Lung (tissue), 12 donors: ENCODE results near the gene GALR1. TPM values are rescaled to one million over a fixed set of nuclear protein-coding genes. Genes with fewer than 3 reads are reported as not detected.

ENCODE experiments used
- ATAC-seq: fragments of 200-7000 bp; cut with Tn5 transposase; one replicate; pipeline ENCODE4 v1.9.1; 2020; ENCODE audit warnings: moderate number of reproducible peaks; ENCODE audit not compliant: insufficient read depth, low FRiP score
- DNase-seq, 3 donors: peaks; one replicate each; pipeline ENCODE4 v3.0.0-alpha.2; 2013 to 2017
- H3K27ac ChIP-seq, 2 donors: one replicate each; pipeline ENCODE4 v1.5.1; 2013; ENCODE audit warnings: mild to moderate bottlenecking in 2 of 2, moderate library complexity in 2 of 2, control low read depth in 1 of 2, inconsistent platforms in 1 of 2, low read depth in 1 of 2, low read length in 1 of 2
- H3K27me3 ChIP-seq, 3 donors: one replicate each; pipeline ENCODE4 v1.5.1; 2013; ENCODE audit warnings: low read length in 2 of 3; ENCODE audit not compliant: control insufficient read depth in 3 of 3, insufficient read depth in 3 of 3
- H3K36me3 ChIP-seq, 4 donors: one replicate each; pipeline ENCODE4 v1.5.1; 2013; ENCODE audit warnings: low read length in 4 of 4, mild to moderate bottlenecking in 1 of 4, moderate library complexity in 1 of 4; ENCODE audit not compliant: control insufficient read depth in 4 of 4, insufficient read depth in 4 of 4
- H3K4me1 ChIP-seq, 5 donors: one replicate each; pipeline ENCODE4 v1.5.1; 2013; ENCODE audit warnings: low read length in 5 of 5, mild to moderate bottlenecking in 2 of 5, moderate library complexity in 1 of 5; ENCODE audit not compliant: control insufficient read depth in 5 of 5, insufficient read depth in 5 of 5
- H3K4me3 ChIP-seq: one replicate; pipeline ENCODE4 v1.5.1; 2013; ENCODE audit warnings: mild to moderate bottlenecking, control low read depth, moderate library complexity
- H3K9ac ChIP-seq, 2 donors: one replicate each; pipeline ENCODE4 v1.5.1; 2013; ENCODE audit warnings: low read length in 2 of 2, control low read depth in 1 of 2; ENCODE audit not compliant: insufficient read depth in 1 of 2
- H3K9me3 ChIP-seq, 4 donors: one replicate each; pipeline ENCODE4 v1.5.1; 2013; ENCODE audit warnings: low read length in 3 of 4, mild to moderate bottlenecking in 1 of 4, moderate library complexity in 1 of 4; ENCODE audit not compliant: control insufficient read depth in 4 of 4, insufficient read depth in 3 of 4
- WGBS, 2 donors: extraction: QIAGEN DNeasy Blood & Tissue Kit; methylation state at CpG; one replicate each; pipeline ENCODE4 v1.1.7; 2013; 5-methylcytosine and 5-hydroxymethylcytosine counted together
- polyA plus RNA-seq, 2 donors: library from polyadenylated mRNA; stranded (reverse); fragments of 200-250 nt; gene quantifications; one replicate each; pipeline ENCODE4 v1.2.1, GENCODE V29; 2013
- total RNA-seq, 2 donors: library from RNA; depleted of rRNA in 1 of 2; stranded (reverse); fragments of >200 nt in 1 of 2; gene quantifications; one replicate each; pipeline ENCODE4 v1.2.1, GENCODE V29; 2014 to 2021
- TF ChIP-seq, protein P1 (sequence below): IDR thresholded peaks from 2 replicates; pipeline ENCODE4 v1.5.1; 2012; ENCODE audit warnings: mild to moderate bottlenecking; ENCODE audit errors: control extremely low read depth, extremely low read depth
- donor health status: control.
- donor health status: control.
- donor health status: Bipolar disorder and iron deficiency.
- donor health status: healthy.
- donor health status: DM: yes; HTN: yes; CAD: no.

GALR1 gene
- total and polyA plus RNA-seq, 4 donors = under 0.01 to 0.03 TPM; not detected in 2

DNA sequence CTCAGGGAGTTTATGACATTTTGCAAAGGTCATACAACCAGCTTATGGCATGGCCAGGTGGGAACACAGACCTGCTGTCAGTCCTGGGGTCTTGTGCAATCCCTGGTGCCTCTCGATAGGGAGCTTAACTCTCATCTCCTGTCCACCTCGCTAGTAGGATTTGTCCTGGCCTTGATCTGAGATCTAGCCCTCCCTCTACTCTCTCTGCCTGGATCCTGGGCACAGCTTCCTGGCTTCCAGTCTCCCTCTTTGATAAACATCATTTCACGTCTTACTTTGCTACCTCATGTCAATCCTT lies 13.8 kb downstream of the GALR1 start:
- Histone ChIP-seq H3K27me3 (no peaks in the 10 kb centered on the region), H3K36me3 (no peaks in the 10 kb centered on the region), H3K27ac (no peak overlapping the region), H3K9me3 (peaks cover 0 to 19% (median 2%) of the 10 kb centered on the region in 4 donors), H3K9ac (no peak overlapping the region), H3K4me3 (no peak overlapping the region), H3K4me1 (no peaks in the 10 kb centered on the region)
- 88 to 96% methylated on average over 3 of the region's 3 CpGs for WGBS, 2 donors
- ATAC-seq = no peak
- no peak for DNase-seq
- TF ChIP-seq, protein P1, sequence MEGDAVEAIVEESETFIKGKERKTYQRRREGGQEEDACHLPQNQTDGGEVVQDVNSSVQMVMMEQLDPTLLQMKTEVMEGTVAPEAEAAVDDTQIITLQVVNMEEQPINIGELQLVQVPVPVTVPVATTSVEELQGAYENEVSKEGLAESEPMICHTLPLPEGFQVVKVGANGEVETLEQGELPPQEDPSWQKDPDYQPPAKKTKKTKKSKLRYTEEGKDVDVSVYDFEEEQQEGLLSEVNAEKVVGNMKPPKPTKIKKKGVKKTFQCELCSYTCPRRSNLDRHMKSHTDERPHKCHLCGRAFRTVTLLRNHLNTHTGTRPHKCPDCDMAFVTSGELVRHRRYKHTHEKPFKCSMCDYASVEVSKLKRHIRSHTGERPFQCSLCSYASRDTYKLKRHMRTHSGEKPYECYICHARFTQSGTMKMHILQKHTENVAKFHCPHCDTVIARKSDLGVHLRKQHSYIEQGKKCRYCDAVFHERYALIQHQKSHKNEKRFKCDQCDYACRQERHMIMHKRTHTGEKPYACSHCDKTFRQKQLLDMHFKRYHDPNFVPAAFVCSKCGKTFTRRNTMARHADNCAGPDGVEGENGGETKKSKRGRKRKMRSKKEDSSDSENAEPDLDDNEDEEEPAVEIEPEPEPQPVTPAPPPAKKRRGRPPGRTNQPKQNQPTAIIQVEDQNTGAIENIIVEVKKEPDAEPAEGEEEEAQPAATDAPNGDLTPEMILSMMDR = no peak

GRCh38 chr18:77267969-77268368 lies 18.3 kb downstream of the GALR1 start:
- no peak overlapping the region for H3K27ac ChIP-seq
- H3K4me3 ChIP-seq = no peak overlapping the region
- no peak overlapping the region for H3K9ac ChIP-seq
- no peak for ATAC-seq
- H3K27me3 ChIP-seq = peaks cover 0 to 2% (median 0%) of the 10 kb centered on the region in 3 donors
- H3K9me3 ChIP-seq = peaks cover 0 to 13% (median 2%) of the 10 kb centered on the region in 4 donors
- 77 to 89% methylated on average over 6 of the region's 6 CpGs for WGBS, 2 donors
- no peak for DNase-seq
- TF ChIP-seq, protein P1 = no peak
- H3K4me1 ChIP-seq = no peaks in the 10 kb centered on the region
- H3K36me3 ChIP-seq = no peaks in the 10 kb centered on the region

DNA sequence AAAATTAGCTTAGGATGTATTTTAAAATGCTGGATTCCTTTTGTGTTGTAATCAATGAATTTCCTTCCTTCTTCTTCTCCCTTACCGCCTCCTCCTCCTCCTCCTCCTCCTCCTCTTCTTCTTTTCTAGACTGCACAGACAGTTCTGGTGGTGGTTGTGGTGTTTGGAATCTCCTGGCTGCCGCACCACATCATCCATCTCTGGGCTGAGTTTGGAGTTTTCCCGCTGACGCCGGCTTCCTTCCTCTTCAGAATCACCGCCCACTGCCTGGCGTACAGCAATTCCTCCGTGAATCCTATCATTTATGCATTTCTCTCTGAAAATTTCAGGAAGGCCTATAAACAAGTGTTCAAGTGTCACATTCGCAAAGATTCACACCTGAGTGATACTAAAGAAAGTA lies 18.8 kb downstream of the GALR1 start:
- DNase-seq = no peak
- TF ChIP-seq, protein P1 = no peak
- H3K4me1 ChIP-seq = no peaks in the 10 kb centered on the region
- H3K36me3 ChIP-seq = no peaks in the 10 kb centered on the region
- 59 to 63% methylated on average over 9 of the region's 9 CpGs for WGBS, 2 donors
- no peak overlapping the region for H3K27ac ChIP-seq
- no peak overlapping the region for H3K4me3 ChIP-seq
- no peak for ATAC-seq
- no peak overlapping the region for H3K9ac ChIP-seq
- peaks cover 0 to 14% (median 2%) of the 10 kb centered on the region in 4 donors for H3K9me3 ChIP-seq
- H3K27me3 ChIP-seq = peaks cover 0 to 2% (median 0%) of the 10 kb centered on the region in 3 donors
